HepG2 (cell line): ENCODE results near the gene MACROD2.

Experiments used
- CTCF ChIP-seq: sonication (generic); formaldehyde crosslinking; IDR thresholded peaks from 2 replicates; pipeline ENCODE4 v1.5.0; 2020; ENCODE audit warnings: mild to moderate bottlenecking, missing genetic modification reagents, moderate library complexity
- E2F1 ChIP-seq: sonication (generic); formaldehyde crosslinking; IDR thresholded peaks from 2 replicates; pipeline ENCODE4 v1.5.0; 2020; ENCODE audit warnings: missing genetic modification reagents
- MYPOP ChIP-seq: sonication (generic); formaldehyde crosslinking; IDR thresholded peaks from 2 replicates; pipeline ENCODE4 v1.8.1; 2023; ENCODE audit warnings: mild to moderate bottlenecking, moderate library complexity, missing genetic modification reagents
- SOX13 ChIP-seq, 3 experiments: fragments of 450-650 bp in 1 of 3; sonication (generic) in 1 of 3; formaldehyde crosslinking in 1 of 3; IDR thresholded peaks in 2 of 3; conservative IDR thresholded peaks in 1 of 3; 2 replicates each; pipeline versions ENCODE4 v1.5.0 to v1.6.1; 2016 to 2020; ENCODE audit warnings: antibody characterized with exemption in 1 of 3, mild to moderate bottlenecking in 1 of 3, missing compliant biosample characterization in 1 of 3, missing genetic modification reagents in 1 of 3, moderate library complexity in 1 of 3
- THRA ChIP-seq: sonication (generic); formaldehyde crosslinking; IDR thresholded peaks from 2 replicates; pipeline ENCODE4 v1.4.0; 2020; ENCODE audit warnings: missing genetic modification reagents, borderline replicate concordance

- TF ChIP-seq MYPOP (CRISPR knock-in tag): no peak
- no peak for TF ChIP-seq CTCF (CRISPR knock-in tag)
- no peak for TF ChIP-seq THRA (CRISPR knock-in tag)
- TF ChIP-seq E2F1 (CRISPR knock-in tag): no peak
- TF ChIP-seq SOX13 (IDR thresholded peaks at IDR 0.05): no peak
- TF ChIP-seq SOX13 (CRISPR knock-in tag; conservative IDR thresholded peaks at IDR 0.05 in 1 of 2, IDR thresholded peaks at IDR 0.05 in 1 of 2): no peak
Measured at GRCh38 chr20:14523090-14523489, 527.8 kb downstream of the MACROD2 start.
